SH-SY5Y (cell line): Measurements from ENCODE around the gene DTX4.

ENCODE experiments used
- GATA2 ChIP-seq: IDR thresholded peaks from 2 replicates; pipeline ENCODE4 v1.6.1; 2011; ENCODE audit warnings: mild to moderate bottlenecking, low read depth, low read length
- GATA3 ChIP-seq: IDR thresholded peaks from 2 replicates; pipeline ENCODE4 v1.6.1; 2011; ENCODE audit warnings: low read depth, mild to moderate bottlenecking, low read length, moderate library complexity

DTX4 gene

DNA sequence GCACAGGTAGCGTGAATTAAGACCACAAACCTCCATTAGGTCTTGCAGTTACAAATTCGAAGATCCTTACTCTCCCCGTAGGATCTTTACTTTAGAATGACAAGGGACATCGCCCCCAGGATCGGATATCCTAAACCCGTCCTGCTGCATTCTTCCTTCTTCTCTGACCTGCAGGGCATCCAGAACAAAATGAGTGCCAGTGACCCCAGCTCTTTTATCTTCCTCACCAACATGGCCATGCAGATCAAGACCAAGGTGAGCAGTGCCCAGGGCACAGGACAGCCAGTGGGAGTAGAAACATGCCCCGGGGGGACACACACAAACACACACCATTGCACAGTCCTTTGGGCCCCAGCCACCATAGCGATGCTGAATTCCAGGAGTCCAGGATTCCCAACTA lies 83.3 kb downstream of the DTX4 start:
- TF ChIP-seq GATA3 (no peak), GATA2 (no peak)
